HG03039 (cell line): ENCODE measurements around the gene IGFBP6.

ENCODE experiments used
- ATAC-seq: cut with Tn5 transposase; IDR thresholded peaks from one replicate; pipeline ENCODE4 v1.9.1; 2021; ENCODE audit warnings: mild to moderate bottlenecking, moderate library complexity; ENCODE audit not compliant: unreplicated experiment

IGFBP6 gene, protein sequence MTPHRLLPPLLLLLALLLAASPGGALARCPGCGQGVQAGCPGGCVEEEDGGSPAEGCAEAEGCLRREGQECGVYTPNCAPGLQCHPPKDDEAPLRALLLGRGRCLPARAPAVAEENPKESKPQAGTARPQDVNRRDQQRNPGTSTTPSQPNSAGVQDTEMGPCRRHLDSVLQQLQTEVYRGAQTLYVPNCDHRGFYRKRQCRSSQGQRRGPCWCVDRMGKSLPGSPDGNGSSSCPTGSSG

DNA sequence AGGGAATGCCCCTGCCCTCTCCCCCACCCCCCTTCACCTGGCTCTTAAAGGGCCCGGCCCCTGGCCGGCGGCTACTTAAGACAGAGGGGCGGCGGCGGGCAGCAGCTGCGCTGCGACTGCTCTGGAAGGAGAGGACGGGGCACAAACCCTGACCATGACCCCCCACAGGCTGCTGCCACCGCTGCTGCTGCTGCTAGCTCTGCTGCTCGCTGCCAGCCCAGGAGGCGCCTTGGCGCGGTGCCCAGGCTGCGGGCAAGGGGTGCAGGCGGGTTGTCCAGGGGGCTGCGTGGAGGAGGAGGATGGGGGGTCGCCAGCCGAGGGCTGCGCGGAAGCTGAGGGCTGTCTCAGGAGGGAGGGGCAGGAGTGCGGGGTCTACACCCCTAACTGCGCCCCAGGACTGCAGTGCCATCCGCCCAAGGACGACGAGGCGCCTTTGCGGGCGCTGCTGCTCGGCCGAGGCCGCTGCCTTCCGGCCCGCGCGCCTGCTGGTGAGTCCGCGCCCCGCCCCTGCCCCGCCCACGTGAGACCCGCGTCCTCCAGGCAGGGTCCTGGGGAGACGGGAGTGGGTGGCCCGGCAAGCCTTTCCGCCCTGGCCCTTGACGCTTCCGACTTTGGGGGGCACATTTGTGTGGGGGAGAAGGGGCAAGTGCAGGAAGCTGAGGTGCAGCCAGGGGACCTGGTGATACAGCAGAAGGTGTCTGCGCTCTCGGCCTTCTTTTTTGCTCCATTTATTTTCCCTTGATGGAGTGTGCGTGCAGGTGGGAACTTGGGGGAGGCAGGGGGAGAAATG, at the start of gene IGFBP6:
Gene IGFBP6 (plus strand): TSS at position 104 of the 790 bp plus-strand sequence. CDS start 51 bp downstream, at position 155.
- no peak for ATAC-seq

DNA sequence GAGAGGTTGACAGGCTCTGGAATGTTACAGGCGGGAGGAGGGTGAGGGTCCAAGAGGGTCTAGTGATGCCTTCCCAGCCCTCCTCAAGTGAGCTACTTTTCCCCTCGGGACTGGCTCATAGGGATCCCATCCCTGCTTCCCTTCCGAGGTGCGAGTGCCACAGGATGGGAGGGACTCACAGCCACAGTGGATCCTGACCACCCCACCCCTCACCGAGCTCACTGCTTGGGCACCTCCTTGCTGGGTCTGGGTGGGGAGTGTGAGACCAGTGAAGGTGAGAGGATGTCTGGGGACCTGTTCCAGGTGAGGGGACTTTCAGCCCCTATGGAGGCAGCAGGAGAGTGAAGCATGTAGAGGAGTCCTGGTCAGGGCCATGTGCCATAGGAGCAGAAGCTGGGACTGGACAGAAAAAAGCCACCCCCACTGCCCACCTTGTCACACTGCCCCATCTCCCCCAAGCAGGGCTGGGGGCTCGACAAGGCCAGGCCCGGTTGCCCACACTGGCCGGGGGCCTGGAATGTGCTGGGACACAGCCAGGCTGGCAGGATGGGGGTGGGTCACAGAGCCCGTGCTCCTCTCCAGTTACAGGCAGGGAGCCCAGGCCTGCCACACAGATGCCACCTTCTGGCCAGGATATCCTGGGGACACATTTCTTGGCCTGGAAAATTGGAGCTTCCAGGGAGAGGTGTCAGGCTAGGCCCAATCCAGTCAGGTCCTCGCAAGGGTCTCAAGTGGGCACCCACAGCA, 49.3 kb upstream of the IGFBP6 start:
- ATAC-seq = no peak

DNA sequence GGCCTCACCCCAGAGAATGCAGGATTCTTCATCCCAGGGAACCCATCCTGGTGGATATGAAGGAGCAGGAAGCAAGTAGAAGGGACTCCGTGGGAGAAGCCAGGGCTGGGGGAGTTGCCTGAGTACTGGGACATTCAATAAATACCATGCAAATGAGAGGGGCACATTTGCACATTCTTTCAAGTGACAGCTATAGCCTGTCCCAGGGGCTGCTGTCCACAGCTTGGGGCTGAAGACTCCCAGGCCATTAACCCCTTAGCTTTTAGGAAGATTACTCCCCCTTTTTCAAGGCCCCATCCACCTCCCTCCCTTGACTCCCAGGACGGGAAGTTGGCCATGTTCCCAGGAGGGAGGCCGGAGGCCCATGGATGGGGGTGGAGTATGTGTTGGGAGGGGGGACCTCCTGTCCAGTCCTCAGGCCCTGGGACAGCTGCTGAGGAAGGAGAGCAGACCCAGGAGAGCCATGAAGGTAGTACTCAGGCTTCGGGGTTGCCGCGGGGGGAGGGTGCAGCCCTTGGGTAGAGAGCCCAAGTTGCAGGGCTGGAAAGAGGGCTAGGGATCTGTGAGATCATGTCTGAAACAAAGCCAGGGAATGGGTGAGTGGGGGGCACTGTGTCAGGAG, 48.6 kb upstream of the IGFBP6 start:
- ATAC-seq = no peak

DNA sequence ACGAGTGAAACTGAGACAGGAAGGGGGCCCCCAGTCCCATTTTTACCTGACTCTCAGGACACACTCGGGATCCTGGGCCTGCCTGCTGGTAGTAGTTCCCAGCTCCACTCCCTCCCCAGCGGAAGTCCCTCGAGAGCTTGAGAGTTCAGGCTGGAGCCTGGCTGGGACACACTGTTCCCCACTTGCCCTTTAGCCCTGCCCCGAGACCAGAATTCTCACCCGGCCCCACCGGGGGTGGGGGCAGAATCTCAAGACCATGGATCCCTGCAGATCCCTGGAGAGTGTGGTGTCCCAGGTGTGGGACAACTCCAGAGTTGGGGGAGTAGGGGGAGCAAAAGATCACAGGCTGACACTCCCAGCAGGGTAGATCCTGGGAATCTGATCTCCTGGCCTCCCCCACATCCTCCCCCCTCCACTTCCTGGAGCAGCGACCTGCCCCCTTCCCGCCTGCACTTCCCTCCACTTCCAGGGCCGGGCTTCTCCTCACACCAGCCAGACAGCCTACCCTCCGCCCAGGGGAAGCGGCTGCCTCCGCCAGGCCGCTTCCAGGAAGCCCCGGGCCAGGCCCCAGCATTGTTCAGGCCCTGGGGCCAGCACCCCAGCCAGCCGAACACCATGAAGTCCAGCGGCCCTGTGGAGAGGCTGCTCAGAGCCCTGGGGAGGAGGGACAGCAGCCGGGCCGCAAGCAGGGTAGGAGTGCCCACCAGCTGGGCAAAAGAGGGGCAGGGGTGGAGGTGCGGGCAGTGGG, 47.7 kb upstream of the IGFBP6 start, which contains the start of gene TNS2:
Gene TNS2 (plus strand): TSS at position 495 of the 748 bp plus-strand sequence. CDS start 121 bp downstream, at position 616.
- no peak for ATAC-seq

DNA sequence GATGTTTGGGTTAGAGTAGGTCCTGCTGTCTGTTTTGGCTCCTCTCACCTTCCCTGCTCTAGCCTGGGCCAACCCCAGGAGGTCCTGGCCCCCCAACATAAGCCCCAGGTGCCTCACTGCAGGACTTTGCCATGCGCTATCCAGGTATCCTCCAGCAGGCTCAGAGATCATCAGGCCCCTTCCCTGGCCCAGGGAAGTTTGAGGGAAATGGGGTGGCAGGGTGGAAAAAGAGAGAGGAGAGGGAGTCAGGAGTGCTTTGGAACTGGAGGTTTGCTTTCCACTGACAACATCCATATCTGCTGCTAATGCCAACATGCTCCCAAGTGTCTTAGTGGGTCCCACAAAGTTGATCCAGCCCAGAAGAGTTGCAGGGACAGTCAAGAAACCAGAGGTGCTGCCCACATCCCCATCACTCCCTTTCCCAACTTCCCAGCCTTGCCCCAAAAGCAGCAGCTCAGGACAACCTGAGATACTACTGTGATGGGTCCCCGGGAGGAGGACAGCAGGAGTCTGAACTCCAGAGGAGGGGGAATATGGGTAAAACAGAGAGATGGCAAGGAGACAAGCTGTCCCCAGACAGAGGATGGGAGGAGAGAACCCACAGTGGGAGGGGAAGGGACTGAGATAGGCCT, 46.9 kb upstream of the IGFBP6 start:
- ATAC-seq = no peak

DNA sequence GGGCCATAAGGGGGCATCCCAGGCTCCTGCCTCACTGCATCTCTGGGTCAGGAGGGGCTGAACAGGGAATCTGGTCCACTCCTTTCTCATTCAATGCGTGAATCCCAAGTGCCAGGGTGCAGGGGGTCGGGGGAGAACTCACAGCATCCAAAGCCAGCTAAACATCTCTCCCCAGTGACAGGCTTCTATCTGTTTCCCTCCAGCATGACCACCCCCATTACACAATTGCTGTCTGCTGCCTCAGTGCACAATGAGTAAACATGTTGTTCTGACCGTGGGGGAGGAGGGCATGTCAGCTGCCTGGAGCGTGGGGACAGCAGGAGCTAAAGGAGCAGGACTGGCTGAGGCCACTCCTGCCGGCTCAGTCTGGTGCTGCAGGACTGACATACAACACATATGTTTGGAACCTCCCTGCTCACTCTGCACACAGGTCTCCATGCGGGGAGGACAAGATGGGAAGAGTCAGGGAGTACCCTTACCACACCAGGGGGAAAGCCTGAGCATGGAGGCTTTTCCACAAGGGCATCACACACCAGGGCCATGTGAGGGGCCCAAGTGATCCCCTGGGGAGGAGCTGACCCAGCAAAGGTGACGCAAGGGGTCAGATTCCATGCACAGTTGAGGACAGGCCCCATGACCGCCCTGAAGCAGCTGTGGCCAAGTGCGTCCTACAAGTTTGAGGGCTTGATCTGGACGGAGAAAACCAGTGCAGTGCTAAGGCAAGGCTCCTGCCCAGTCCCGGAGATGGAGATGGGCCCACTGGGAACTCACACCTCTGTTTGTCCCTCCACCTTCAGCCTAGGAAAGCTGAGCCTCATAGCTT, 46.2 kb upstream of the IGFBP6 start:
- no peak for ATAC-seq

DNA sequence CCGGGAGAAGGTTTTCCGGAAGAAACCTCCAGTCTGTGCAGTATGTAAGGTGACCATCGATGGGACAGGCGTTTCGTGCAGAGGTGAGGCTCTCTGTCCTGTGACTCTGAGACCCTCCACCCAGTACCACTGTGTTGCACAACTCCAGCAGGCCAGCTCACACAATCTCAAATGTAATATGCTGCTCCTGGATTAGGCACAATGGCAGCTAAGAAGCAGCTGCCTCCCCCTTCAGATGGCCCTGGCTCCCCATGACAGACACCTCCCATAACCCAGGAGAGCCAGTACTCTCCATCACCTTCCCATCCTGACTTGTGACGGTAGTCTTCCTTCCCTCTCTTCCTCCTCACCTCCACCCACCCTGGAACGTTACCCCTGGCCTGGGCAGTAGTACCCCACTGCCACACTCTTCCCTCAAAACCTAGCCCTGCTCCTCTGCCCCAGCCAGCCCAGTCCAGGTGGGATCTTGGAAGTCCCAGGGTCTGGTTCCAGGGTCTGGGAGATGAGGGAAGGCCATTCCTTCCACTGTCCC, 45.5 kb upstream of the IGFBP6 start:
- no peak for ATAC-seq

DNA sequence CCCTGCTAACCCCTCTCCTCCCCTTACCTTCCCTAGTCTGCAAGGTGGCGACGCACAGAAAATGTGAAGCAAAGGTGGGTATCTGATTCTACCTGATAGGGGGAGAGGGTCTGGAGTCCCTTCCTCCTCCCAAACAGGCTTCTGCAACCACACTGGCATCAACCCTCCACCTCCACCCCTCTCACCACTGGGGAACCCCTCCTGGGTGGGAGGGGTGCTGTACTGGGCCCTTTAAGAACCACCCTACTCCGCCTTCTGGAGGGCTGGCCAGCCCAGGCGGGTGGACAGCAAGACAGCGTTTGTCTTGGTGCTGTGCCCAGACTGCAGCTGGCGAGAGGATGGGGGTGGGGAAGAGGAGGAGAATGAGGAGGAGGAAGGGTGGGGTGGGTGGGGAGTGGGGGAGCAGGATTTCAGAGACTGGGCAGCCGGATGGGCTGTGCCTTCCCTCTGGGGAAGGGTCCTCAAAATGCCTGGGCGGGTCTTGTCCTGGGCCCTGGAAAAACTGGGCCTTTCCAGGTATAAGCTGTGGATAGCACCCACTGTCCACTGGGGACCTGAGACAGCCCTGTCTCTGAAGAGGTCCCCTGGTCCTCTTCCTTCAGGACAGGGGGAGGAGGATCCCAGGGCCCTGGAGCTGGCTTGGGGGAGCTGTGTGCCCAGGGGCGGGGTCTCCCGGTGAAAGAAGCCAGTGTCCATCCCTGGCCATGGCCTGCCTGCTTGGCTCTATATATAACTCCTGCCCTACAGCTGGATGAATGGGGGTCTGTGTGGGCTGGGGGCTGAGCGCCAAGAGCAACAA, 44.8 kb upstream of the IGFBP6 start:
- no peak for ATAC-seq

DNA sequence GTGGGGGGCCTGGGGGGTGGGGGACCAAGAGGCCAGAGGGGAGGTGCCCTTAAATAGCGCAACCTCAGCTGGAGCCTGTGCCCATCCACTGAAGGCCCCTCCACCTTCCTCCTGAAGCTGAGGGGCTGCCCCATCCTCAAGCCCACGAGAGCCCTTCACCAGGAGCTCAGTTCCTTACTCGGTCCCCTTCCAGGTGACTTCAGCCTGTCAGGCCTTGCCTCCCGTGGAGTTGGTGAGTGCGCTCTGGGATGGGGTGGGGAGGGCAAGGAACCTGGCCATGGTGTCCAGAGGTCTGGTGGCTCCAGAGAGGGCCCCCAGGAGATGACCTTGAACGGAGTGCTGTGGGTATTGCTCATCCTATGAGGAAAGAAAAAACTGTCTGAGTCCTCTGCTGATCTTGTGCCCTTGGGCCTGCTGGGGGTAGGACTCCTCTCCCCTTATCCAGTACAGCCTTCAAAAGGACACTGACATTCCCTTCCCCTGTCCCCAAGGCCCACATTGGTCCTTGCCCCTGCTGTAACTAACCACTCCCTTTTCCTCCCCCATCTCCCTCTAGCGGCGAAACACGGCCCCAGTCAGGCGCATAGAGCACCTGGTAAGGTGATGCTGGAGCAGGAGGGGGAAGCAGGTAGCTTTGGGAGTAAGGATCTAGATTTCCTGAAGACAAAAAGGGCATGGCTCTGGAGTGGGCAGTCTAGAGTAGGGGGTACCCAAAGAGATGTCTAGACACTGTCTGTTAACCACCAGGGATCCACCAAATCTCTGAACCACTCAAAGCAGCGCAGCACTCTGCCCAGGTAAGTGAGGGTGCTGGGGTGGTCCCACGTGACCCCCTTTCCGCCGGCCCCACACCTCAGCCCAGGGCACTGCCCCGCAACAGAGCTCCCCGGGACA, 44.0 kb upstream of the IGFBP6 start:
- ATAC-seq = peak; percentile 4

DNA sequence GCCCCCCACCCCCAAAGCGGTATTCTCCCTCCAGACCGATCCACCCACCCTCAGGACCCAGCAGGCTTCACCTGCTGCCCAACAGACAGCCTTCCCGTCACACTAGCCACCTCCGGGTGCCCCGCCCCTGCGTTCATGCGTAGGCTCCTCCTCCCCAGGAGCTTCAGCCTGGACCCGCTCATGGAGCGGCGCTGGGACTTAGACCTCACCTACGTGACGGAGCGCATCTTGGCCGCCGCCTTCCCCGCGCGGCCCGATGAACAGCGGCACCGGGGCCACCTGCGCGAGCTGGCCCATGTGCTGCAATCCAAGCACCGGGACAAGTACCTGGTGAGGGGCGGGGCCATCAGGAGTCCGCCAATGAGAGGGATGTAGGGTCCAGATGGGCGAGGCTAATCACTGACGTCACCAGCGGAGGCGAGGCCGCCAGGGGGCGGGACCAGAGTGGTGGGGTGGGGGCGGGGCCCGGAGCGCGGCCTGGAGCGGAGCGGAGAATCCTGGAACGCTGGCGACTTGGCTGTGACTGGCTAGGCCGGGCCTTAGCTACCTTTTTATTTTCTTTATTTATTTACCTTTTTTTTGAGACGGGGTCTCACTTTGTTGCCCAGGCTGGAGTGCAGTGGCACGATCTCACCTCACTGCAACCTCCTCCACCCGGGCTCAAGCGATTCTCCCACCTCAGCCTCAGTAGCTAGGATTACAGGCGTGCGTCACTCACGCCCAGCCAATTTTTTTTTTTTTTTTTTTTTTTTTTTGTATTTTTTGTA, 43.2 kb upstream of the IGFBP6 start:
- ATAC-seq = peak; percentile 94

DNA sequence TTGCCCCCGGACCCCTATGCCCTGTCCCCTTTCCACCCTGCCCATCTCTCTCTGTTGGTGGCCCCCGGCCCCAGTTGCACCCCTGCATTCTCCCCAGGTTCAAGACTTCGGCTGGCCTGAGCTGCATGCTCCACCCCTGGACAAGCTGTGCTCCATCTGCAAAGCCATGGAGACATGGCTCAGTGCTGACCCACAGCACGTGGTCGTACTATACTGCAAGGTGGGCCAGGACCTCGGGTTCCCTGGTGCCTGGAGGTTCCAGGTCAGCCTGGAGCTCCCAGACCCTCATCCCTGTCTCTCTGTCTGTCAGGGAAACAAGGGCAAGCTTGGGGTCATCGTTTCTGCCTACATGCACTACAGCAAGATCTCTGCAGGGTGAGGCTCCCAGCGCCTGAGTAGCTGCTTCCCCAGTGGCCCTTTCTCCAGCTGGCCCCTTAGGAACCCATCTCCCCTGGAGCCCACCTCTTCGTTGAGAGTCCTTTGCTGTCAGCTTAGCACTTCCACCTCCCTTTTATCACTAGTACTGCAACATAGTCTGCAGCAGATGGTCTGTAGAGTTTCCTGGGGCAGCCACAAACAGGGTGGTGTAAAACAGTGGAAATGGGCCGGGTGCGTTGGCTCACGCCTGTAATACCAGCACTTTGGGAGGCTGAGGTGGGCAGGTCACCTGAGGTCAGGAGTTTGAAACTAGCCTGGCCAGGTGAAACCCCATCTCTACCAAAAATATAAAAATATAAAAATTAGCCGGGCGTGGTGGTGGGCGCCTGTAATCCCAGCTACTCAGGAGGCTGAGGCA, 41.8 kb upstream of the IGFBP6 start:
- ATAC-seq = no peak

DNA sequence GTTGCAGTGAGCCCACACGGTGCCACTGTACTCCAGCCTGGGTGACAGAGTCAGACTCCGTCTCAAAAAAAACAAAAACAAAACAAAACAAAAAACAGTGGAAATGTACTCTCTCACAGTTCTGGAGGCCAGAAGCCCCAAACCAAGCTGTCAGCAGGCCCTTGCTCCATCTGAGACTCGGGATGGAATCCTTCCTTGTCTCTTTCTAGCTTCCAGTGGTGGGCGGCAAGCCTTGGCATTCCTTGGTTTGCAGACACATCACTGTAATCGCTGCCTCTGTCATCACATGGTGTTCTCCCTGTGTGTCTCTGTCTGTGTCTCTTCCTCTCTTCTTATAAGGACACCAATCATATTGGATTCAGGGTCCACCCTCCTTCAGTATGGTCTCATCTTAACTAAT, 41.2 kb upstream of the IGFBP6 start:
- ATAC-seq = no peak

DNA sequence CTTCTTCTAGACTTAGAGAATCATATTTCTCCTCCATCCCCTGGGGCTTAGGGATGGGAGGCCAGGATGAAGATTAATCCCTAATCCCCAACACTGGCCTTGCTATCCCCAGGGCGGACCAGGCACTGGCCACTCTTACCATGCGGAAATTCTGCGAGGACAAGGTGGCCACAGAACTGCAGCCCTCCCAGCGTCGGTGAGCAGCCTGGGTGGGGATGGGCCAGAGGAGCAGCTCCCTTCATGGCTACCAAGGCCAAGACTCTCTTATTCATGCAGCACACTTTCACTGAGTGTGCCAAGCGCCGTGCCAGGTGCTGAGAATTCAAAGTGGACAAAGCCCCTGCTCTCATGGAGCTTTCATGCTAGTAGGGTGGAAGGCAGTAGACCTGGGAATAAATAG, 40.6 kb upstream of the IGFBP6 start:
- ATAC-seq = no peak

DNA sequence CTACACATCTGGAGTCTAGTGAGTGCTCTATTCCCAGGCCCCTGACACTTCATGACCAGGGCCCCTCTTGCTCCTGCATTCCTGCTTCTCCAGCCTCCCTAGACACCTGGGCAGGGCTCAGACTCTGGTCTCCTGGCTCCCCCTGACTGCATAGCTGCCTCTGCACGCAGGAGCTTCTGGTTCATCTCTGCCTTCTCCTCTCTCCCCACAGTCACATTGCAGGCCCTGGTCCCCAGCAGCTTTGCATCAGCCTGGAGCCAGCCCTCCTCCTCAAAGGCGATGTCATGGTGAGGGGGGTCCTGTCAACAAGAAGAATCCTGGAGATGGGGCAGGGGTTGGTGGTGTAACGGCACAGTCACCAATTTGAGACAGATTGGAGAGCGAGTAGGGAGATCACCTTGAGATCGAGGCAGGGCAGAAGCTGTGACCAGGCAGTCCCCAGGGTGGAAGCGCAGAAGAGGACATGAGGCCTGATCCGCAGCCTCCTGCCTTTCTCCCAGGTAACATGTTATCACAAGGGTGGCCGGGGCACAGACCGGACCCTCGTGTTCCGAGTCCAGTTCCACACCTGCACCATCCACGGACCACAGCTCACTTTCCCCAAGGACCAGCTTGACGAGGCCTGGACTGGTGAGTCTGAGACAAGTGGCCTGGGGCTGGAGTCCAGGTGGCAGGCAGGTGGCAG, 39.5 kb upstream of the IGFBP6 start:
- ATAC-seq = no peak
